ENCODE measurements around the gene ARHGEF1. TPM values are rescaled to one million over a fixed set of nuclear protein-coding genes. Genes with fewer than 3 reads are reported as not detected.

ARHGEF1 gene
- total RNA-seq, 1 donor from 2014 or later = 78.8 TPM

DNA sequence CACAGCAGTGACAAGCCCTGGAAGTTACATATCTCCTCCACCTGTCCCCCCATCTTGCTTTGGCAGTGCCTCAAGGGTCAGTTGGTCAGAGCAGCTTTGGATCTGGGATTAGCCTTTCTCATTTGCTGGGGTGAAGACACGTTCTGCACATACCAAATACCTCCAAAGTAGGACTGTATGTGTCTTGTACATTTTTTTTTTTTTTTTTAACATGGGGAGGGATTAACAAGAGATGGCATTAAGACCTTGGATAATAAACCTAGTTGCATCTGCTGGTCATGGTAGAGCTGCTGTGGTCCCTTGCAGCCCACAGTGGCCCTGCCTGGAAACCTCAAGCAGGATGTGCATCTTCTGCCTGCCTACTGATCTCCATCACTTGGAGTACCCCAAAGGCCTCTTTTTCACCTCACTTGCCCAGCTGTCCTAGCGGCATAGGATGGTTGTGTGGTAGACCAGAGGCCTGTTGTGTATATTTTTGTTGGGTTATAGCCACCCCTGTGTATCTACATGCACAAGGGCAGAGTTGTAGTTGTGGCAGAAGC, 20.5 kb upstream of the ARHGEF1 start:
- Mint-ChIP-seq H3K27me3 (ENCODE audit: low read depth) (no peaks in the 10 kb centered on the region), H3K27ac (no peak overlapping the region), H3K4me3 (peak overlapping the region; percentile 26), H3K4me1 (peaks cover 29% of the 10 kb centered on the region), H3K9me3 (no peaks in the 10 kb centered on the region), H3K36me3 (peaks cover 34% of the 10 kb centered on the region)
- TF ChIP-seq, protein P1, sequence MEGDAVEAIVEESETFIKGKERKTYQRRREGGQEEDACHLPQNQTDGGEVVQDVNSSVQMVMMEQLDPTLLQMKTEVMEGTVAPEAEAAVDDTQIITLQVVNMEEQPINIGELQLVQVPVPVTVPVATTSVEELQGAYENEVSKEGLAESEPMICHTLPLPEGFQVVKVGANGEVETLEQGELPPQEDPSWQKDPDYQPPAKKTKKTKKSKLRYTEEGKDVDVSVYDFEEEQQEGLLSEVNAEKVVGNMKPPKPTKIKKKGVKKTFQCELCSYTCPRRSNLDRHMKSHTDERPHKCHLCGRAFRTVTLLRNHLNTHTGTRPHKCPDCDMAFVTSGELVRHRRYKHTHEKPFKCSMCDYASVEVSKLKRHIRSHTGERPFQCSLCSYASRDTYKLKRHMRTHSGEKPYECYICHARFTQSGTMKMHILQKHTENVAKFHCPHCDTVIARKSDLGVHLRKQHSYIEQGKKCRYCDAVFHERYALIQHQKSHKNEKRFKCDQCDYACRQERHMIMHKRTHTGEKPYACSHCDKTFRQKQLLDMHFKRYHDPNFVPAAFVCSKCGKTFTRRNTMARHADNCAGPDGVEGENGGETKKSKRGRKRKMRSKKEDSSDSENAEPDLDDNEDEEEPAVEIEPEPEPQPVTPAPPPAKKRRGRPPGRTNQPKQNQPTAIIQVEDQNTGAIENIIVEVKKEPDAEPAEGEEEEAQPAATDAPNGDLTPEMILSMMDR (IDR thresholded peaks at IDR 0.05; ENCODE audit: unreplicated experiment) = no peak
- DNase-seq (ENCODE audit: low spot score in 2 of 2, unreplicated experiment in 2 of 2) = no peak

DNA sequence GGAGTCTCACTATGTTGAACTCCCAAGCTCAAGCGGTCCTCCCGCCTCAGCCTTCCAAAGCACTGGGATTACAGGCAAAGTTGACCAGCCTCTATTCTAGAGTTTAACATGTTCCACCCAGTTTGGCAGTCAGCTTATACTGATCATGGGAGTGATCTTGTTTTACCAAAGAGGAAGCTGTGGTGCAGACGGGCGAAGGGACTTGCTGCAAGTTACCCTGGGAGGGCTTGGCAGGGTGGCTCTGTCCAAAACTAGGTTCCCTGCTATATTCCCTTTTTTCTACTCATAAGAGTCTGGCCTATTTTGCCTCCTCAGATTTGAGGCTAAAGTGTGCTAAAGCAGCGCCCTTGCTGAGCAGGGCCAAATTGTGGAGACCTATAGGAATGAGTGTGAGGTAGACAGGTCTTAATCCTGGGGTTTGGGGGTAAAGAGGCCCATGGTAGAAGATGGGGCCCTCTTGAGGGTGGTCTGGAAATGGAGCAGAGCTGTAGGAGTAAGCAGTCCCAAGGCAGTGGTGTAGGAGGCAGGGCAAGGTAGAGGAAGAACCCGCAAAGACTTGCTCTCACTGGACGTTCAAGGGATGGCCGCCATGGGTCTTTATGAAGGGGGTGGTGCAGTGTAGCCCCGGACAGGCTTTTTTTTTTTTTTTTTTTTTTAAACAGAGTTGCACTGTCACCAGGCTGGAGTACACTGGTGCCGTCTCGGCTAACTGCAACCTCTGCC, 19.6 kb upstream of the ARHGEF1 start:
- TF ChIP-seq, protein P1 (IDR thresholded peaks at IDR 0.05; ENCODE audit: unreplicated experiment) = no peak
- peaks cover 40% of the 10 kb centered on the region for H3K36me3 Mint-ChIP-seq
- H3K27me3 Mint-ChIP-seq (ENCODE audit: low read depth) = no peaks in the 10 kb centered on the region
- H3K27ac Mint-ChIP-seq = peak overlapping the region; percentile 23
- no peak for DNase-seq (ENCODE audit: low spot score in 2 of 2, unreplicated experiment in 2 of 2)
- no peak overlapping the region for H3K4me3 Mint-ChIP-seq
- H3K4me1 Mint-ChIP-seq = peaks cover 34% of the 10 kb centered on the region
- no peaks in the 10 kb centered on the region for H3K9me3 Mint-ChIP-seq

DNA sequence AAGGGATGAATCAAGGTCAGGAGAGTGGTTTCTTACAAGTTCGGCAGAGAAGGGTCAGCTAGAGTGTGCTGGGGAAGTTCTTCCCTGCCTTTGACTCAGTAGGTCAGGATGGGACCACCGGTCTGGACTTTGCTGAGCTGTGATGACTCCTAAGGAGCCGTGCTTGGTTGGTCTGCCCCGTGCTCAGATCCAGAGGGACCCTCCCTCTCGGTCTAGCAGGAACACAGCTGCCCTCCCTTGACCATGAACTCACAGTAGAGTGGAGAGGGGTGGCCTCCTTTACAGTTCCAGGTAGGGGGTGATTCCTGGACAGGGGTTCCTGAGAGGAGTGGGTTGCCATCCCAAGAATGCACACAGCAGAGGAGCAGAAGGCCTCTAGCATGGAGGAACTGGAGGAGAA, 18.6 kb upstream of the ARHGEF1 start:
- H3K4me1 Mint-ChIP-seq = peaks cover 31% of the 10 kb centered on the region

DNA sequence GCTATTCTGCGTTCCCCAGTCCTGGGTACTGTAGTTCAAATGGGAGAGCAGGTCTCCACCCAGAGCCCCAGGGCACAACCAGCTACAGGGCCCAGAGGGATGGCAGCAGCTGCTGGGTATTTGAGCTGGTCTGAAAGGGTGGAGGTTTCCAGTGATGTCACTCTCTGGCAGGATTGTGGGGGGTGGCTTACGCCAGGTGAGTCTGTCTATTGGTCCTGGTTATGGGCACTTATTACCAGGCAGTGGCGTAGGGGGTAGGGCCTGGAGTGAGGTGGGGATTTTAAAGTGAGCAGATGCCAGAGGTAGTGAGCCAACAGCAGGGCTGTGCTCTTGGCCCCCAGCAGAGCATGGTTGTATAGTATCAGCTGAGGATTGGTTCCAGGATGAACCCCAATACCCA, 16.7 kb upstream of the ARHGEF1 start:
- no peak for DNase-seq (ENCODE audit: low spot score in 2 of 2, unreplicated experiment in 2 of 2)
- Mint-ChIP-seq H3K4me1 (peaks cover 24% of the 10 kb centered on the region), H3K4me3 (no peak overlapping the region), H3K36me3 (peaks cover 43% of the 10 kb centered on the region), H3K27ac (peak overlapping the region; percentile 41), H3K9me3 (no peaks in the 10 kb centered on the region), H3K27me3 (ENCODE audit: low read depth) (no peaks in the 10 kb centered on the region)
- TF ChIP-seq, protein P1 (IDR thresholded peaks at IDR 0.05; ENCODE audit: unreplicated experiment) = no peak

More for the DNA sequence above, 18.6 kb upstream of the ARHGEF1 start:
- H3K27ac Mint-ChIP-seq = peak overlapping the region; percentile 34
- DNase-seq (ENCODE audit: low spot score in 2 of 2, unreplicated experiment in 2 of 2) = no peak
- H3K36me3 Mint-ChIP-seq = peaks cover 42% of the 10 kb centered on the region
- no peak overlapping the region for H3K4me3 Mint-ChIP-seq
- TF ChIP-seq, protein P1 (IDR thresholded peaks at IDR 0.05; ENCODE audit: unreplicated experiment) = no peak
- no peaks in the 10 kb centered on the region for H3K9me3 Mint-ChIP-seq
- H3K27me3 Mint-ChIP-seq (ENCODE audit: low read depth) = no peaks in the 10 kb centered on the region

DNA sequence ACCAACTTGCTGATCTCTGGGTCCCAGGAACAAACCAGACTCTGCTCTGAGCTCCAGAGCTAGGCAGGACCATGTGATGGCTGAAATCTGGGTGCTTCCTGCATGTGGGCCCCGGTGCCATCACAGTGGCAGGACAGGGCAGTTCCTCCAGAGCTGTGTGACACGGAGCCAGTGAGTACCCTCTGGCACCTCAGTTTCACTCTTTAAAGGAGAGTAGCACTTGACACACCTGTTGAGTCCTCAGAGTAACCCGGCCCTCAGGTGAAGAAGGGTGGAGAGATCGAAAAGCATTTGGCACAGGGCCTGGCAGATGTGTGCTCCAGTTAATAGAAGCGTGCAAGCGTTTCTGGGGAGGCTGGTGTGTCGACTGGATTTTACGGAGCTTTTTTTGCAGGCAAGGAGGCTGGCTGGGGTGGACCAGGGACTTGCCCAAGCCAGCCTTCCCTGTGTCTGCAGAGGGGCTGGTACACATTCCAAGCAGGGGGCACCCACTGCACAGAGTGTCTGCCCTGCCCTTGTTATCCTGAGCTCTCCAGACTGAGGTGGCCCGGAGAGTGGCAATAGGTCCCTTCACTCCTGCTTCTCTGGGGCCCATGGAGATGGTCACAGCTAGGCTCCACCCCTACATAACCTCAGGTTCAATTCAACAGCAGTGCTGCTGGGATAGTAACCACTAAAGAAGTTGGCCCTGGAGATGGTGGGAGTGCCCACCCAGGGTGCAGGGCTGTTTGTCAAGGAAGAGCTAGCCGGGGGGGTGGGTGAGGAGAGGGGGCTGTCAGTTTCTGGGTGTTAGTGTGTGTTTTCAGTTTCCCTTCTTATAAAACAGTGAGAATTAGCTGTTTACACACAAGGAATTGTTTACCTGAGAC, 14.6 kb upstream of the ARHGEF1 start:
- no peaks in the 10 kb centered on the region for H3K27me3 Mint-ChIP-seq (ENCODE audit: low read depth)
- no peak for DNase-seq (ENCODE audit: low spot score in 2 of 2, unreplicated experiment in 2 of 2)
- H3K4me1 Mint-ChIP-seq = peaks cover 8% of the 10 kb centered on the region
- TF ChIP-seq, protein P1 (IDR thresholded peaks at IDR 0.05; ENCODE audit: unreplicated experiment) = no peak
- peak overlapping the region; percentile 59 for H3K27ac Mint-ChIP-seq
- H3K4me3 Mint-ChIP-seq = no peak overlapping the region
- no peaks in the 10 kb centered on the region for H3K9me3 Mint-ChIP-seq
- peaks cover 30% of the 10 kb centered on the region for H3K36me3 Mint-ChIP-seq

All from mesothelial cell of epicardium (in vitro differentiated cells).